ENCODE data around the gene CST8.

CST8 gene

GRCh38 chr20:23497536-23497935, 6.6 kb downstream of the CST8 start:
- H3K4me2 ChIP-seq (ENCODE audit: low read length): no peak overlapping the region
- no peak overlapping the region for H3K27ac ChIP-seq
- no peaks in the 10 kb centered on the region for H3K79me2 ChIP-seq

GRCh38 chr20:23501926-23502325, 11.0 kb downstream of the CST8 start:
- H3K79me2 ChIP-seq: no peaks in the 10 kb centered on the region
- no peak overlapping the region for H2AFZ ChIP-seq
- no peak overlapping the region for H3K4me3 ChIP-seq (ENCODE audit: low read depth, low read length)
- H3K4me1 ChIP-seq: no peaks in the 10 kb centered on the region
- H3K9me3 ChIP-seq (ENCODE audit: control insufficient read depth, low read length): no peaks in the 10 kb centered on the region
- no peak overlapping the region for H3K4me2 ChIP-seq (ENCODE audit: low read length)
- H3K9ac ChIP-seq: no peak overlapping the region
- no peak for TF ChIP-seq CTCF (IDR thresholded peaks at IDR 0.05)
- H3K27me3 ChIP-seq (ENCODE audit: control insufficient read depth, insufficient read depth, low read length): peaks cover 5% of the 10 kb centered on the region
- no peak overlapping the region for H3K27ac ChIP-seq
- no peaks in the 10 kb centered on the region for H3K36me3 ChIP-seq (ENCODE audit: control insufficient read depth, insufficient read depth, low read length)

More at GRCh38 chr20:23497536-23497935, 6.6 kb downstream of the CST8 start:
- Histone ChIP-seq H3K27me3 (ENCODE audit: control insufficient read depth, insufficient read depth, low read length) (peaks cover 5% of the 10 kb centered on the region), H3K4me3 (ENCODE audit: low read depth, low read length) (no peak overlapping the region), H3K4me1 (no peaks in the 10 kb centered on the region), H3K9ac (no peak overlapping the region), H3K9me3 (ENCODE audit: control insufficient read depth, low read length) (no peaks in the 10 kb centered on the region), H3K36me3 (ENCODE audit: control insufficient read depth, insufficient read depth, low read length) (no peaks in the 10 kb centered on the region), H2AFZ (no peak overlapping the region)
- no peak for TF ChIP-seq CTCF (IDR thresholded peaks at IDR 0.05)

- Histone ChIP-seq H3K27ac (no peak overlapping the region), H3K27me3 (ENCODE audit: control insufficient read depth, insufficient read depth, low read length) (peaks cover 5% of the 10 kb centered on the region), H3K4me3 (ENCODE audit: low read depth, low read length) (no peak overlapping the region), H3K79me2 (no peaks in the 10 kb centered on the region), H3K4me1 (no peaks in the 10 kb centered on the region), H3K36me3 (ENCODE audit: control insufficient read depth, insufficient read depth, low read length) (no peaks in the 10 kb centered on the region), H3K9me3 (ENCODE audit: control insufficient read depth, low read length) (no peaks in the 10 kb centered on the region), H3K9ac (no peak overlapping the region), H2AFZ (no peak overlapping the region), H3K4me2 (ENCODE audit: low read length) (no peak overlapping the region)
- no peak for TF ChIP-seq CTCF (IDR thresholded peaks at IDR 0.05)
These were observed 12.7 kb downstream of the CST8 start for GRCh38 chr20:23503649-23504048.

GRCh38 chr20:23507346-23507745, 16.4 kb downstream of the CST8 start:
- H3K4me2 ChIP-seq (ENCODE audit: low read length): no peak overlapping the region
- H2AFZ ChIP-seq: no peak overlapping the region
- H3K4me1 ChIP-seq: no peaks in the 10 kb centered on the region
- no peaks in the 10 kb centered on the region for H3K9me3 ChIP-seq (ENCODE audit: control insufficient read depth, low read length)
- no peak overlapping the region for H3K4me3 ChIP-seq (ENCODE audit: low read depth, low read length)
- no peak overlapping the region for H3K9ac ChIP-seq
- H3K79me2 ChIP-seq: no peaks in the 10 kb centered on the region
- no peaks in the 10 kb centered on the region for H3K27me3 ChIP-seq (ENCODE audit: control insufficient read depth, insufficient read depth, low read length)
- no peaks in the 10 kb centered on the region for H3K36me3 ChIP-seq (ENCODE audit: control insufficient read depth, insufficient read depth, low read length)
- H3K27ac ChIP-seq: no peak overlapping the region
- no peak for TF ChIP-seq CTCF (IDR thresholded peaks at IDR 0.05)

- Histone ChIP-seq H3K79me2 (no peaks in the 10 kb centered on the region), H3K4me2 (ENCODE audit: low read length) (no peak overlapping the region), H3K4me1 (no peaks in the 10 kb centered on the region), H3K9ac (no peak overlapping the region), H3K9me3 (ENCODE audit: control insufficient read depth, low read length) (no peaks in the 10 kb centered on the region), H3K36me3 (ENCODE audit: control insufficient read depth, insufficient read depth, low read length) (no peaks in the 10 kb centered on the region), H3K27me3 (ENCODE audit: control insufficient read depth, insufficient read depth, low read length) (no peaks in the 10 kb centered on the region), H3K4me3 (ENCODE audit: low read depth, low read length) (no peak overlapping the region), H2AFZ (no peak overlapping the region), H3K27ac (no peak overlapping the region)
- no peak for TF ChIP-seq CTCF (IDR thresholded peaks at IDR 0.05)
These were observed 17.7 kb downstream of the CST8 start for GRCh38 chr20:23508449-23509229.

Data from parathyroid adenoma (tissue), 2 donors.